HG03432 (cell line): Measurements from ENCODE around the gene SLC10A4.
A peak's percentile ranks its signal among the peaks of the same experiment; 100 is the strongest.

Source experiments
- ATAC-seq: cut with Tn5 transposase; IDR thresholded peaks from one replicate; pipeline ENCODE4 v1.9.1; 2021; ENCODE audit warnings: mild to moderate bottlenecking, moderate library complexity; ENCODE audit not compliant: unreplicated experiment

Gene SLC10A4

DNA sequence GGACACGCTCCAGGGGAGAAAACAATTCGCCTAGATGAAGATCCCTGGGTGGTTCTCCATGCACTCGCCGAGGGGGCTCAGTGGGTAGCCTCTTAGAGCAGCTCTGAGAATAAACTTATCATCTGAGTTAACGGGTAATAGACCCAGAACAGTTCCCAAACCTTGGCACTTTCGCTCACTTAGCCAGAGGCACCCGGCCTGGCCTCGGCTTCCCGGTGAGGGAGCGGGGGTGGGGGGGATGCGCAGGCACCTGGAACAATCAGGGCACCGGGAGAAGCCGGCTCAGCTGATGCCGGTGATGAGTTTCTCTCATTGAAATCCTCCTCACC lies 6.5 kb downstream of the SLC10A4 start:
- ATAC-seq, result peak; percentile 18

DNA sequence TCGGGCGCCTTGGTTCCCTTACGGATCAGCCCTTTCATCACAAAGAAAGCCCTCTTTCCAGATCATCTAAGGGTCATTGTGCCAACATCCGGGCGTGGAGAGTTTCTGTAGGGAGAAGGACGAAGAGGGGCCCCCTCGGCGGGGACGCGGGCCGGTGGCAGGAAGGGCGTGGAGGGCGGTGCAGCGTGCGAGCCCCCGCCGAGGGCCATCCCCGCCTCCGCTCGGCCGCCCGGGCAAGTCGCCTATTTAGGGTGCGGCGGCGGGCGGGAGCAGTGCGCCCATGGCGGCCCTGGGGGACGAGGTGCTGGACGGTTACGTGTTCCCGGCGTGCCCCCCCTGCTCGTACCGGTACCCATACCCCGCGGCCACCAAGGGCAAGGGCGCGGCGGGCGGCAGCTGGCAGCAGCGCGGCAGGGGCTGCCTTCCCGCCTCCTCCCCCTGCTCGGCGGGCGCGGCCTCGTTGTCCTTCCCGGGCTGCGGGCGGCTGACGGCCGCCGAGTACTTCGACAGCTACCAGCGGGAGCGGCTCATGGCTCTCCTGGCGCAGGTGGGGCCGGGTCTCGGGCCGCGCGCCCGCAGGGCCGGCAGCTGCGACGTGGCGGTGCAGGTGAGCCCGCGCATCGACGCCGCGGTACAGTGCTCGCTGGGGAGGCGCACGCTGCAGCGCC lies 7.0 kb downstream of the SLC10A4 start, which contains the start of gene ZAR1:
ZAR1 (plus strand) TSS at position 241 of the 668 bp plus-strand sequence; CDS start at position 281, 40 bp downstream.
- peak; percentile 50 for ATAC-seq

DNA sequence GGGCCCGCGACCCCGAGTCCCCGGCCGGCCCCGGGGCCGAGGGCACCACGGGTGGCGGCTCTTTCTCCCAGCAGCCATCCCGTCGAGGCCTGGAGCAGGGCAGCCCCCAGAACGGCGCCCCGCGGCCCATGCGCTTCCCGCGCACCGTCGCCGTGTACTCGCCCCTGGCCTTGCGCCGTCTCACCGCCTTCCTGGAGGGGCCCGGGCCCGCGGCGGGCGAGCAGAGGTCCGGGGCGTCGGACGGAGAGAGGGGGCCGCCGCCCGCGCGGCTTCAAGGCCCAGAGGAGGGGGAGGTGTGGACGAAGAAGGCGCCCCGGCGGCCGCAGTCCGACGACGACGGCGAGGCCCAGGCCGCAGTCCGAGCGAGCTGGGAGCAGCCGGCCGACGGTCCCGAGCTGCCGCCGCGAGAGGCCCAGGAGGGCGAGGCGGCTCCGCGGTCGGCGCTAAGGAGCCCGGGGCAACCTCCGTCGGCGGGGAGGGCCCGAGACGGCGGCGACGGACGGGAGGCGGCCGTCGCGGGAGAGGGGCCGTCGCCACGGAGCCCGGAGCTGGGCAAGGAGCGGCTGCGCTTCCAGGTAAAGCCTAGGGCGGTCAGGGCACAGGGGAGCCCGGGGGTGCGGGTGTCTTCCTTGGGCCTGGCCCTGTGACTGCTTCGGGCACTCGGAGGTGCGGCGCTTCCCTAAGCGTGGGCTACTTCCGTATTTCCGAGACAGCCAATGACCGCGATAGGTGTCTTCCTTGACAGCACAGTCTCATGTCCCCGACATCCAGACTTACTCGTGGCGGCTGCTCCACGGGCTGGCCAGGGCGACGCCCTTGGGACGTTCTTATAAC lies 7.8 kb downstream of the SLC10A4 start:
- ATAC-seq, result no peak

DNA sequence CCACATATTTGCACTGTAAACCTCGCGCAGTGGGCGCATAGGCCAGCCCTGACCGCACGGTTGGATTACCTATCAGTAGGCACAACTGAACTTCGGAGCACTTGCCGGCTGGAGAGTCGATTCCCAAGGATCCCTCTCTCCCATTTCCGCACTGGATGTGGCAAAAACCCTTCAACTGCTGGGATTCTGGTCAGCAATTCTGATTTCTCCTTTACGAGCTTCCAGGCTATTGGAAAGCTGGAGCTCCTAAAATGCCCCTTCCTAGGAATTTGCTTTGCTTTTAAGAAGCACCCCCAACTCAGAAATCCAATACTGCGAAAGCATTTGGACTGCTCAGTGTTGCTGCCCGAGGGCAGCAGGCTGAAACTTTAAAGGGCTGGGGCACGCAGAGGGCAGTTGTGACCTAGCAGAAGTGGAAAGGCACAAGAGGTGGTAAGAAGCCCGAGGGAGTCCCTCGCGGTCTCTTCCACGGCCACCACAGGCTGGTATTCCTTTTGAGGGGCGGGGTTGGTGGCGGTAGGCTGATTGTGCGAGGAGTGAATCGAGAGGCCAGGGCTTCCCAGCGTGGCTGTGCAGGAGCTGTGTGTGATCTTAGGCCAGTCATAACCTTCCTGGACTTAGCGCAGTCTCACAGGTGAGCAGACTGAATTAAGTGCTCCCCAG lies 8.5 kb downstream of the SLC10A4 start:
- ATAC-seq, result no peak

DNA sequence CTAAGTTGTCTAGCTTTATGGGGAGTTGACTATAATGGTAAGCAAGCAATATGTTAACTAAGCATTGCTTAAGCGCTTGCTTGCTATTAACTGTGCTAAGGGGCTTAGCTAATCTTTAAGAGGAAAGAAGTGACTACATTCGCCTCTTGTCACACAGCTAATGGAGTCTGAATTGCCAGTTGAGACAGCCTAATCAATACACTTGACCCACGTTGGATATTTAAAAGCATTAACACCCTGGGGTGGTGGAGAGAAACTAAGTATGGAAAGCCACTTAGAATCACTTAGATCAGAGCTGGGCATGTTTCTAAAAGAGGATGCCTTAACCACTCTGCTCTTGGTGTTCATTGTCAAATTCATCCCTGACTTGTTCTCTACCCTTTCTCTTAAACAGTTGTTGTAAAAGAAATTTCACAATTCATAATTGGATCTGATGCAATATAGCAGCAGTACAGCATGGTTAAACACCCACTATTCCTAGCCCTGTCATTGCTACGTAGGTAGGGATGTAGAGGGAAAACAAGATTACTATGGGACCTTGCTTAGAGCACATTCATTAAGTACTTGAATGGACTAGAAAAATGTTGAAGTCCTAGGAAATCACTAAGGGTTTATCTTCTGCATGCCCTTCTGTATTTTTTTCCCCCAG lies 10.4 kb downstream of the SLC10A4 start:
- ATAC-seq, result no peak

DNA sequence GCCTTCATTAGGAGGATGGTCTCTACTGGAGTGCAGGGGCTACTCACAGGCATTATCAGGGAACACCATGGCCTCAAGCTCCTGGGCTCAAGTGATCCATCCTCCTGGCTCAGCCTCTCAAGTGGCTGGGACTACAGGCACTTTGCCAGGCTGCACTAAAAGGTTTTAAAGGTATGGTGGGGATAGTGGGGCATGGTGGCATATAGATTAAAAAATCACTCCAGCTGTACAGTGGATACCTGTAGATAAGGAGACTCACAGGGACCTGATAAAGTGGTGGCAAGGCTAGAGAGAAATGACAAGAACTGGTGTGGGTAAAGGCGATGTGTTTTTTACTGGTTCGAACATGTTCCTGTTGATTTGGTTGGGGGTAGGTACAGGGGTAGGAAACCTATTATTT lies 12.8 kb downstream of the SLC10A4 start:
- ATAC-seq, result no peak

DNA sequence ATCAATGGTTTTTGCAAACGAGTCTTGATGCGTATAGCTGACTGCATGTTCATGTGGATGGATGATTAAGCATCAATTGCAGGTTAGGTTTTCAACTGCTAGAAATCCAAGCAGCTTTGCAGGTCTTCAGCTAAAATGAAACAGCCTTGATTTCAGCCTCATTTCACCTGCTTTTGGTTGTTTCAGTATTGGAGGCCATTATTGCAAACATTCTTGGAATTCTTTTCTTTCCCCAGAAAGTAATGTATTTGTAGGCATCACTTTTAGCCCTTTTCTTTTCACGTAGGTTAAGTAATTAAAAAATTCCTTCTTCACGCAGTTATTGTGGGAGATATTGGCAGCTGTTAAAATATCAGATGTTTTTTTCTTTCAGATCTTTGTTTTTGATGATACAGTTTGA lies 15.8 kb downstream of the SLC10A4 start:
- no peak for ATAC-seq

DNA sequence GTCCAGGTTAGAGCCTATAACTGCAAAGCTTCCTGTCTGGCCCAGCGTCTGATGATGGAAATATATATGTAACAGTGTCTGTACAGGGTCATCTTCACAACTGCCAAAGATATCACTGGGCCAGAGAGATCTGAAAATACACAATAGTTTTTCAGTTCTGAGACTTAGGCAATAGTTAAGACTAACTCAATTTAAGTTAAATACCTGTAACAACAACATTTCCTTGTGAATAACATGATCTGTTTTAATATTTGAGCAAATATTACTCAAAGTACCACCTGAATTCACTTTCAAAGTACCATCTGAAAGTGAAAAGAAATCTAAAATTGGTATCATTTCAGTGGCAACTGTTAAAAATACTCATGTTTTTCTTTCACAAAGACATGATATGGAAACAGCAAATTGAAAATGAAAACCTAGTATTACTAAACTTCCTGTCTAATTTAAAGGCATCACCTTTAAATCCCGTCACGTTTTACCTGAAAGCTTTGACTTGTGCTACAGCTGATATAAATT lies 16.5 kb downstream of the SLC10A4 start:
- ATAC-seq, result peak; percentile 88

DNA sequence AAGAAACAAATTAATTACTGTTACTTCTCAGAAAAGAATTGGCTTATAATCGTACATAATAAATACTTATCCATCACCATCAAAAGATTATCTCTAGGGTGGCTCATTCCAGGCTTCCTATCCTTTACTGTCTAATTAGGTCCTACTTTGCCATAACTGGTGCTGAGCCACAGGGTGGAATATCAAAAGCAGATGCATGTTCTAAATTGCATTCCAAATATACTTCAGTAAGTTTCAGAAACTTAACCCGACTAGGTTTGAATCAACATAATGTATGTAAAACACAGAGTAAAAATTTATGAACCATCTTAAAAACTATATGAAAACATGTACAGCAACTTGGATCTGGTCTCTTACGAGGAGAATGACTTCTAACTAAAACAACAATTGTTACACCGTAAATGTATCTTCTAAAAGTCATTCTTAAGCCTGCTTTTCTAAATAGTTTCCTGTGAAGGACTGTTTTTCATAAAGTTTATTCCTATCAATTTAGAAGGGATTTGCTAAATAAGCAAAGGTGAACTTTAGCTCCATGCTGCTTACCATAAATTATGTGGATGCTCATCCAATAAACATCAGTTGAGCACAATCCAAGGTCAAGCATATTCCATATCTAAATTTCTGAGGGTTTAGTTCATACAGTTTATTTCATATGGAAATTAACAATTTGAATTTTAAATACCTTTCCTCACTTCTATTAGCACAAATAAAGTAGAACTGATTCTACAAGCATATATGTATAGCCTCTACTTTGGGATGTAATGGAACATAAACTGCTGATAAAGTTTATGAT lies 20.3 kb downstream of the SLC10A4 start:
- ATAC-seq, result no peak

DNA sequence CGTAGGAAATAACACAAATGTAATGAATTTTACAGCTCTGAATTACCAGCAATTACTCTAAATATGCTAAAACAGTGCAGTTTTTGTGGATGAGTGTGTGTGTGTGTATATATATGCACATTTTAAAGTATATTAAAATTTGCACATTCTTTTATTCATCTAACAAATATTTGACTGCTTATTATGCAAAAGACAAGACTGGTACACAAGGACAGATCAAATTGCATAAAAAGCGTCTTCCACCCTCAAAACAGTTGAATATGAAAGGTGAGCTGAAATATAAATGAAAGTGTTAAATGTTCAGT lies 20.8 kb downstream of the SLC10A4 start:
- no peak for ATAC-seq

DNA sequence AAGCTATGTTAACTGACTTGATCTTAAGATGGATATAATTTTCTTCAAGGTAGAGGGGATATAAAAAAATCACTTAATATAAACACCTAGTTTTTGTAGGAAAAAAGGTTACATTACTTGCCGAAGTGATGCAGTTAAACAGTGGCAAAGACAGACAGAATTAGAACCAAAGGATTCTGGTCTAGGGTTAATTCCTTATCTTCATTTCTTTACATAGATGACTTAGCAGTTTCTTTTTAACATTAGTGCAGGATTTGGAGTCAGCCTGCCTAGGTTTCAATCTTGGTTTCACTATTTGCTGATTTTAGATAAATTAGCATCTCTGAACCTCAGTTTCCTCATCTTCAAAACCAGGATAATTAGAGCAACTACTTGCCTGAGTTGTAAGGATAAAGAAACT lies 21.2 kb downstream of the SLC10A4 start:
- no peak for ATAC-seq

DNA sequence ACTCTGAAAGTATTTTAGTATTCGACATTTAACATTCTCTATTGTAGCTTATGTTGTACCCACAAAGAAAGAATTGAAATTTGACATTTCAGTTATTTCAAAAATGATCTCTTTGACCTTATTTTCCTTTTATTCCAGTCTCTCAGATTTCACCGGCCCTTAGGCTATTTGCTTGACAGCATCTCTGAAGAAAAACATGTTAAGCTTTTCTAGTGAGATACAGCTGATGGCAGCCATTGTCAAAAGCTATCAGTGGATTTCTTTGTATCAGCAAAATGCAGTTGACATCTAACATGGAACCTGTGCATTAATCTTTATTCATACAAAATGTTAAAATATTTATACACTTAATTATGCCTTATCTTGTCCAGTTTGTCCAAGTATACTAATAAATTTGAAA lies 23.6 kb downstream of the SLC10A4 start:
- no peak for ATAC-seq

DNA sequence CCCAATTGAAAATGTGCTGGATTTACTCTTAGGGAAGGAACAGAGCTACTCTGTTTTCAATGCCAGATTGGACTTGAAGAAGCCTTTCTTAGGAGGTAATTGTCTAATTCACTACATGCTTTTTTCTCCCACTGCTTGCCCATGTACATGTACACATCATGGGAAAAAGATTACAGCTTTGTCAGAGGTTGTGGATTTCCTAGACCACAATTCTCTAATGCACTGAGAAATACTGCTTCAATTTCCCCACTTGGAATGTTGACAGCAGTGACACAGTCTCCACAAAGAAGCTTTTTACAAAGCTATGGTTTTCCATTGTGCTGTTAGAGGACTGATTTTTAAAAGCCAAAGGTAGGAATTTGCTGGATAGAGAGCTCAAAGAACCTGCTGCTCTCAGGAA lies 26.4 kb downstream of the SLC10A4 start:
- no peak for ATAC-seq

DNA sequence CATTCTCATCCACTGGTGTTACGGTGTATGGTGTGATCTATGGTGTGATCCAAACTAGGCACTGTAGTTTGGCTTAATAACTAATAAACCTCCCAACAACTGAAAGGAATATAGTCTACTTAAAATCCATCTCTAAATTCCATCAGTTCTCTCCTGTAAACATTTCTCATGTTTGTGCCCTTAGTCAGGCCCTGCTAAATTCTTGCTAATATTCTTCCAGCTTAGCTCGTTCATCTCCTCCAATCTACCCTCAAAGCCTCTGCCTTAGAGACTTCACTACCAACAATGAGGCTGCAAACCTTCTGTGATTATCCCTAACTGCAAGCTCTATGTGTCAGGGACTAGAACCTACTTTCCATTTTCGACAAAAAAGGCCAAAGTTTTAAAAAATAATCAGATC lies 35.0 kb downstream of the SLC10A4 start:
- ATAC-seq, result no peak

DNA sequence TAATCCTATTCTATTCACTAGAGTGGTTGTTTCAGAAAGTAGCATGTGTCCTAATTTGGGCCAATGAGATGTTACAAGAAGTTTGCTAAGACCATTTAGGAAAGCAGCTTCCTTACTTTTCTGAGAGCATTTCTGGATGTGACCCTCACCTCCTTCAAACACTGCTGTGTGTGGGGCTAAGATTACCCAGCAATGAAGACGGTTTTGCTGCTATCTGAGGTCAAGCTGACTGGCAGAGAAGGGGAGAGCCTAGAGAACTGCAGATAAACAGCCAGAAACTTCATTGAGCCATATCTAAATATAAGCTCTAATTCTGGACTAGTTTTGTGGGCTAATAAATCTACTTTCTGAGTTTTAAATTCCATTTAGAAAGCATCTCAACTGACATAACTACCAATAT lies 43.3 kb downstream of the SLC10A4 start:
- ATAC-seq, result no peak

DNA sequence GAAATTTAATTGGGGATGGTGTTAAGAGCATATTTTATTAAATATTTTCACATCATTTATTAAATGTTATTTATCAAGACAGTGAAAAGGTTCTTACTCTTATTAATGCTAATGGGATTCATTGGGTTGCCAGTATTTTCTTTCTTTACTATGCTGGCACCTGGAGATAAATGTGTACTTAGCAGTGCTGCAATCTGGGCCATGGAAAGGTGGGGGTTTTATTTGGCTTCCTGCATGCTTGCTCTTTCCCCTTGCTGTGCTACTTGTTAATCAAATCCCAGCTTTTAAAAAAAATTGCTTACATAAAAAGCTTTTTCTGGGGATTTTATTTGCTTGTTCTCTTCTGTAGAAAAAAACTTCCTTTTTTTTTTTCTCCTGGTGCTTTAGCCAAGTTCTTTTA lies 55.2 kb downstream of the SLC10A4 start:
- no peak for ATAC-seq
